ENCODE results near the gene CAPN10. TPM values are rescaled to one million over a fixed set of nuclear protein-coding genes. Genes with fewer than 3 reads are reported as not detected.

Gene CAPN10
- total RNA-seq, 4 donors from 2014 or later = 28.0 to 66.3 (median 54.8) TPM

DNA sequence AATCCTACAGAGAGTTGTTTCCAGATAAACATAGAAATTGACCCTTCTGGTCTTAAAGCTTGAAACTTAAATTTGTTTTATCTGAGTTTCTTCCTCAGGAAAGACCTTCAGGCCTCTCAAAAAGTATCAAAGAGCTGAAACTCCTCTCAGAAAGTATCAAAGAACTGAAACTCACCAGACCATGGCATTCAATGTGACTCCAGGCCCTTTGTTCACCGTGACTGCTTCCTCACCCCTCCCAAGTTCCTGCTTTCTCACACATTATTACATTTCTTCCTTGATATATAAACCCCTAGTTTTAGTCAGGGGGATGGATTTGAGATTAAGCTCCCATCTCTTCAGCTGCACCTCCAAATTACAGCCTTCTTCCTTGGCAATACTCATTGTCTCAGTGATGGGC lies 34.7 kb upstream of the CAPN10 start:
- peaks cover 0 to 4% (median under 1%) of the 10 kb centered on the region in 4 donors for H3K4me1 ChIP-seq
- no peak for DNase-seq (ENCODE audit: low spot score in 2 of 2)
- no peaks in the 10 kb centered on the region for H3K27me3 ChIP-seq
- peaks cover 0 to 53% (median 0%) of the 10 kb centered on the region in 3 donors for H3K36me3 ChIP-seq
- H3K27ac ChIP-seq = no peak overlapping the region
- WGBS, 2 donors = 35 to 50% methylated on average over 1 of the region's 1 CpG
- H3K9me3 ChIP-seq = no peaks in the 10 kb centered on the region
- TF ChIP-seq EP300 (IDR thresholded peaks at IDR 0.05) = no peak
- TF ChIP-seq POLR2A (IDR thresholded peaks at IDR 0.05) = no peak
- TF ChIP-seq, protein P1, sequence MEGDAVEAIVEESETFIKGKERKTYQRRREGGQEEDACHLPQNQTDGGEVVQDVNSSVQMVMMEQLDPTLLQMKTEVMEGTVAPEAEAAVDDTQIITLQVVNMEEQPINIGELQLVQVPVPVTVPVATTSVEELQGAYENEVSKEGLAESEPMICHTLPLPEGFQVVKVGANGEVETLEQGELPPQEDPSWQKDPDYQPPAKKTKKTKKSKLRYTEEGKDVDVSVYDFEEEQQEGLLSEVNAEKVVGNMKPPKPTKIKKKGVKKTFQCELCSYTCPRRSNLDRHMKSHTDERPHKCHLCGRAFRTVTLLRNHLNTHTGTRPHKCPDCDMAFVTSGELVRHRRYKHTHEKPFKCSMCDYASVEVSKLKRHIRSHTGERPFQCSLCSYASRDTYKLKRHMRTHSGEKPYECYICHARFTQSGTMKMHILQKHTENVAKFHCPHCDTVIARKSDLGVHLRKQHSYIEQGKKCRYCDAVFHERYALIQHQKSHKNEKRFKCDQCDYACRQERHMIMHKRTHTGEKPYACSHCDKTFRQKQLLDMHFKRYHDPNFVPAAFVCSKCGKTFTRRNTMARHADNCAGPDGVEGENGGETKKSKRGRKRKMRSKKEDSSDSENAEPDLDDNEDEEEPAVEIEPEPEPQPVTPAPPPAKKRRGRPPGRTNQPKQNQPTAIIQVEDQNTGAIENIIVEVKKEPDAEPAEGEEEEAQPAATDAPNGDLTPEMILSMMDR (IDR thresholded peaks at IDR 0.05) = no peak
- H3K4me3 ChIP-seq = no peak overlapping the region

- TF ChIP-seq, protein P1 (IDR thresholded peaks at IDR 0.05) = no peak
- no peaks in the 10 kb centered on the region for H3K27me3 ChIP-seq
- H3K36me3 ChIP-seq = peaks cover 0 to 53% (median 0%) of the 10 kb centered on the region in 3 donors
- H3K4me3 ChIP-seq = no peak overlapping the region
- no peaks in the 10 kb centered on the region for H3K9me3 ChIP-seq
- peaks cover 0 to 26% (median 19%) of the 10 kb centered on the region in 4 donors for H3K4me1 ChIP-seq
- 85 to 90% methylated on average over 6 to 7 of the region's 7 CpGs for WGBS, 2 donors
- DNase-seq (ENCODE audit: low spot score in 2 of 2) = no peak
- no peak overlapping the region for H3K27ac ChIP-seq
These were observed 32.5 kb upstream of the CAPN10 start for GRCh38 chr2:240553956-240554480.

DNA sequence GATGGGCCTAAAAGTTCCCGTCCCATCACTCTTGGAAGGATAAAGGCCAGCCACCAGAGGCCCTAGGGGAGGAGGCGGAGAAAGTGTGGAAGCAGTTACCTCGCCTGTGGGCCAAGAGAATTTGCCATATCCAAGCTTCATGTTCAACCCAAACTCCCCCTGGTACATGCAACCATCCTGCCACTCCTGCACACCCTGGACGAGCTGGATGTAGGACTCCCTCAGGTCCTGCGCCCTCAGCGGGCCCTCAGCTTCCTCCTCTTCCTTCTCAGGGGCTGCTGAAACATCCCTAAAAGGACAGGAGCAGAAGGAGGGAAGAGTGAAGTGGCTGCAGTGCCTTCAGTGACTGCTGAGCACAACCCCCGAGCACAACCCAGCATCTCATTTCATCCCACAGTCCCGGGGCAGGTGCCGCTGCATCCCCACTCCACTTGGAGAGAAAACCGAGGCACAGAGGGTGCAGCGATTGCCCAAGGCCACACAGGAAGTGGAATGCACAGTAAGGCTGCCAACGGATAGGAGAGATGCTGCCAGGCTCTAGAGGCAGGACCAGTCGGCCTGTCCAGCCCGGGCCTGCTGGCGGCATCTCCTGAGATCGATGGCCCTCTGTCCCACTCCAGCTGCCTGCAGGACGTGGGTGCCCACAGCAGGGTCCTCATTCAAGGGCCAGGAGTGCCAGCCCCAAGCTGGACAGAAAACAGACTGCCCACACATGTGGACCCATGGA lies 31.6 kb upstream of the CAPN10 start:
- WGBS, 2 donors = 92 to 95% methylated on average over 17 of the region's 17 CpGs
- no peak overlapping the region for H3K27ac ChIP-seq
- no peak for DNase-seq (ENCODE audit: low spot score in 2 of 2)

DNA sequence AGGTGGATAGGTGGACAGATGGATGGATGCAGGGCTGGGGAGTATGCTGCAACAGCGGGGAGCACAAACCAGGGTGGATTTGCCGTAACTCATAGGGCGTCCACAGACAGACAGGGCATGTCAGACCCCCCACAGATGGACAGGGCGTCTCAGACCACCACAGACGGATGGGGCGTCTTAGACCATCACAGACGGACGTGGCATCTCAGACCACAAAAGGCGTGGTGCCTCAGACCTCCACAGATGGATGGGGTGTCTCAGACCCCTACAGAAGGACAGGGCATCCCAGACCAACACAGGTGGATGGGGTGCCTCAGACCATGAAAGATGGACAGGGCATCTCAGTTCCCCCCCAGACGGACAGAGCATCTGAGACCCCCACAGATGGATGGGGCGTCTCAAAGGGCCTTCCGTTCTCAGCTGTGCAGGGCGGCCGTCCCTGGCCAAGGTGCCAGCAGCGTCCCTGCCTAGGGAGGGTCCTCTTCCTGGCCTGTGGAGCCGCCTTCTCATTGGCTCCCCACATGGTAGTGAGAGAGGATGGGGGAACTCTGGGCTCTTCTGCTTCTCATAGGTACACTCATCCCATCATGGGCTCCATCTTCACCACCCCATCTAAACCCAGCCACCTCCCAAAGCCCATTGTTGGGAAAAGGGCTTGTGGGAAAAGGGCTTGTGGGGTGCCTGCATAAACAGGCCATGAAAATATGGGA lies 30.8 kb upstream of the CAPN10 start:
- H3K27me3 ChIP-seq = no peaks in the 10 kb centered on the region
- H3K4me3 ChIP-seq = no peak overlapping the region
- no peak overlapping the region for H3K27ac ChIP-seq
- 91 to 92% methylated on average over 10 to 16 of the region's 16 CpGs for WGBS, 2 donors
- TF ChIP-seq, protein P1 (IDR thresholded peaks at IDR 0.05) = no peak
- no peak for TF ChIP-seq POLR2A (IDR thresholded peaks at IDR 0.05)
- no peak for DNase-seq (ENCODE audit: low spot score in 2 of 2)
- H3K36me3 ChIP-seq = peaks cover 0 to 45% (median 0%) of the 10 kb centered on the region in 3 donors
- H3K9me3 ChIP-seq = no peaks in the 10 kb centered on the region
- peaks cover 0 to 37% (median 28%) of the 10 kb centered on the region in 4 donors for H3K4me1 ChIP-seq

More for the DNA sequence above, 31.6 kb upstream of the CAPN10 start:
- no peaks in the 10 kb centered on the region for H3K27me3 ChIP-seq
- H3K36me3 ChIP-seq = peaks cover 0 to 53% (median 0%) of the 10 kb centered on the region in 3 donors
- TF ChIP-seq POLR2A (IDR thresholded peaks at IDR 0.05) = no peak
- TF ChIP-seq, protein P1 (IDR thresholded peaks at IDR 0.05) = no peak
- TF ChIP-seq EP300 (IDR thresholded peaks at IDR 0.05) = no peak
- H3K4me1 ChIP-seq = peaks cover 0 to 35% (median 28%) of the 10 kb centered on the region in 4 donors
- no peaks in the 10 kb centered on the region for H3K9me3 ChIP-seq
- no peak overlapping the region for H3K4me3 ChIP-seq

Measured in tibial nerve (tissue), 4 donors.